SK-N-SH (cell line): ENCODE measurements around the gene CIITA. TPM values are rescaled to one million over a fixed set of nuclear protein-coding genes. Genes with fewer than 3 reads are reported as not detected.

Experiments
- CTCF ChIA-PET: fragments of 300-600, 350-600 bp; formaldehyde crosslinking; extraction: SDS; loops from one replicate; lab custom pipeline; 2021; lab: Yijun Ruan, JAX
- POLR2A ChIA-PET: fragments of 350-600 bp; sonication (Branson Sonifier 250); formaldehyde crosslinking; extraction: SDS; loops from one replicate; lab custom pipeline; 2020; ENCODE audit warnings: antibody characterized with exemption, inconsistent platforms; lab: Yijun Ruan, JAX
- DNase-seq: peaks from one replicate; pipeline ENCODE4 v3.0.0; 2012
- H2AFZ ChIP-seq: fragments of 200-600 bp; sonication (generic); 2 replicates; pipeline ENCODE4 v1.8.1; 2016; ENCODE audit warnings: antibody characterized with exemption, mild to moderate bottlenecking, low read depth
- H3F3A ChIP-seq: fragments of 200-600 bp; sonication (generic); replicated peaks from 2 replicates; pipeline ENCODE3; 2016; ENCODE audit warnings: antibody characterized with exemption, mild to moderate bottlenecking; ENCODE audit not compliant: insufficient read depth
- H3K27ac ChIP-seq, 2 experiments: fragments of 200-500 bp in 1 of 2; fragments of 200-600 bp in 1 of 2; sonication (Bioruptor generic) in 1 of 2; sonication (generic), shearing (Covaris generic) in 1 of 2; 2 replicates each; pipeline versions ENCODE4 v1.5.1 to v1.6.1; 2014 to 2016; ENCODE audit warnings: low read depth in 2 of 2, inconsistent platforms in 1 of 2, low read length in 1 of 2, mild to moderate bottlenecking in 1 of 2, mixed read lengths in 1 of 2
- H3K27me3 ChIP-seq: fragments of 200-600 bp; sonication (generic), shearing (Covaris generic); 2 replicates; pipeline ENCODE4 v1.6.1; 2016; ENCODE audit warnings: mixed run types; ENCODE audit not compliant: insufficient read depth
- H3K36me3 ChIP-seq, 2 experiments: fragments of 200-500 bp in 1 of 2; fragments of 200-600 bp in 1 of 2; sonication (Bioruptor generic) in 1 of 2; sonication (generic) in 1 of 2; replicated peaks in 1 of 2; 2 replicates each; pipeline versions ENCODE3 to v1.5.1; 2014 to 2016; ENCODE audit warnings: low read length in 1 of 2, mild to moderate bottlenecking in 1 of 2; ENCODE audit not compliant: insufficient read depth in 2 of 2, control insufficient read depth in 1 of 2
- H3K4me1 ChIP-seq, 2 experiments: fragments of 200-500 bp in 1 of 2; fragments of 200-600 bp in 1 of 2; sonication (Bioruptor generic) in 1 of 2; sonication (generic), shearing (Covaris generic) in 1 of 2; 2 replicates each; pipeline versions ENCODE4 v1.5.1 to v1.6.1; 2014 to 2016; ENCODE audit warnings: low read depth in 1 of 2, low read length in 1 of 2, mixed run types in 1 of 2; ENCODE audit not compliant: insufficient read depth in 2 of 2, control insufficient read depth in 1 of 2
- H3K4me2 ChIP-seq: fragments of 200-600 bp; sonication (generic), shearing (Covaris generic); 2 replicates; pipeline ENCODE4 v1.6.1; 2017; ENCODE audit warnings: mixed run types
- H3K4me3 ChIP-seq, 2 experiments: fragments of 200-500 bp in 1 of 2; fragments of 200-600 bp in 1 of 2; sonication (Bioruptor generic) in 1 of 2; sonication (generic), shearing (Covaris generic) in 1 of 2; 2 replicates each; pipeline versions ENCODE4 v1.5.1 to v1.8.1; 2014 to 2016; ENCODE audit warnings: low read depth in 2 of 2, inconsistent platforms in 1 of 2, low read length in 1 of 2, mild to moderate bottlenecking in 1 of 2, mixed read lengths in 1 of 2, moderate library complexity in 1 of 2
- H3K79me2 ChIP-seq: fragments of 200-600 bp; sonication (generic); 2 replicates; pipeline ENCODE4 v1.8.1; 2017; ENCODE audit warnings: mild to moderate bottlenecking; ENCODE audit not compliant: insufficient read depth
- H3K9ac ChIP-seq: fragments of 200-600 bp; sonication (generic); 2 replicates; pipeline ENCODE4 v1.6.1; 2017; ENCODE audit warnings: mixed run types
- H3K9me2 ChIP-seq: fragments of 200-600 bp; sonication (generic); 2 replicates; pipeline ENCODE4 v1.6.1; 2017; ENCODE audit warnings: mixed run types
- H3K9me3 ChIP-seq: fragments of 200-600 bp; sonication (generic); 2 replicates; pipeline ENCODE4 v1.6.1; 2017; ENCODE audit warnings: mixed run types, mild to moderate bottlenecking, moderate library complexity
- H4K20me1 ChIP-seq: fragments of 200-600 bp; sonication (generic); 2 replicates; pipeline ENCODE4 v1.6.1; 2017; ENCODE audit warnings: mild to moderate bottlenecking, mixed run types; ENCODE audit not compliant: insufficient read depth
- EP300 ChIP-seq, 2 experiments: IDR thresholded peaks; 2 replicates each; pipeline versions ENCODE4 v1.4.0 to v1.6.1; 2012; ENCODE audit warnings: borderline replicate concordance in 1 of 2, low read depth in 1 of 2, low read length in 1 of 2
- EZH2phosphoT487 ChIP-seq: fragments of 200-600 bp; sonication (generic); IDR thresholded peaks from 2 replicates; pipeline ENCODE4 v1.6.1; 2017; ENCODE audit warnings: low read depth, mixed run types, mild to moderate bottlenecking, antibody characterized with exemption, moderate library complexity, borderline replicate concordance
- FOXJ3 ChIP-seq: sonication (generic); formaldehyde crosslinking; IDR thresholded peaks from 2 replicates; pipeline ENCODE4 v1.5.1; 2020; ENCODE audit warnings: mild to moderate bottlenecking, missing genetic modification reagents
- GABPA ChIP-seq: IDR thresholded peaks from 2 replicates; pipeline ENCODE4 v1.4.0; 2012; ENCODE audit warnings: low read depth, mild to moderate bottlenecking
- GATA2 ChIP-seq: sonication (generic); formaldehyde crosslinking; IDR thresholded peaks from 2 replicates; pipeline ENCODE4 v1.5.0; 2020; ENCODE audit warnings: mild to moderate bottlenecking, missing genetic modification reagents
- IRF3 ChIP-seq: fragments of 150-350 bp; IDR thresholded peaks from 2 replicates; pipeline ENCODE4 v1.6.1; 2016; ENCODE audit warnings: mild to moderate bottlenecking, low read depth, low read length
- JUND ChIP-seq: IDR thresholded peaks from 2 replicates; pipeline ENCODE4 v1.4.0; 2012
- NFIC ChIP-seq: IDR thresholded peaks from 2 replicates; pipeline ENCODE4 v1.4.0; 2012; ENCODE audit warnings: borderline replicate concordance
- POLR2AphosphoS5 ChIP-seq: IDR thresholded peaks from 2 replicates; pipeline ENCODE4 v1.6.1; 2012; ENCODE audit warnings: low read depth, low read length
- RXRA ChIP-seq: IDR thresholded peaks from 2 replicates; pipeline ENCODE4 v1.4.0; 2012; ENCODE audit warnings: low read depth, mild to moderate bottlenecking, borderline replicate concordance
- YY1 ChIP-seq: IDR thresholded peaks from 2 replicates; pipeline ENCODE4 v1.4.0; 2012; ENCODE audit warnings: low read depth, mild to moderate bottlenecking
- WGBS: methylation state at CpG from one replicate; pipeline ENCODE4 v1.1.6; 2017; ENCODE audit warnings: low lambda C conversion rate; 5-methylcytosine and 5-hydroxymethylcytosine counted together
- polyA plus RNA-seq, 3 experiments: library from polyadenylated mRNA; depleted of rRNA; stranded (reverse); fragments of >200 nt; gene quantifications; 2 replicates each; pipeline ENCODE4 v1.2.3, GENCODE V29; 2012
- TF ChIP-seq, protein P1 (sequence below): fragments of 150-350 bp; IDR thresholded peaks from 2 replicates; pipeline ENCODE4 v1.6.1; 2017; ENCODE audit warnings: antibody characterized with exemption, low read length, low read depth, borderline replicate concordance
- TF ChIP-seq, protein P2 (sequence below): IDR thresholded peaks from 2 replicates; pipeline ENCODE4 v1.4.0; 2012; ENCODE audit warnings: low read depth, borderline replicate concordance

Gene CIITA
- polyA plus RNA-seq, 1 of the 3 experiments (the other 2 are of a cell fraction): 0.23 TPM

- Histone ChIP-seq H3K79me2 (no peaks in the 10 kb centered on the region), H3K9ac (no peak overlapping the region), H3K27ac (no peak overlapping the region), H3F3A (no peaks in the 10 kb centered on the region), H3K27me3 (peaks cover 22% of the 10 kb centered on the region), H3K36me3 (no peaks in the 10 kb centered on the region), H3K9me2 (no peaks in the 10 kb centered on the region), H3K4me2 (peak overlapping the region; percentile 90), H2AFZ (no peak overlapping the region), H4K20me1 (no peaks in the 10 kb centered on the region), H3K4me3 (0 out of 4 replicates have a peak overlapping the region, but pooled peaks of 1 of the 2 experiments have one; percentile 64), H3K9me3 (no peaks in the 10 kb centered on the region), H3K4me1 (peaks cover 0 to 6% of the 10 kb centered on the region in 2 experiments; a peak in 2 of 4 replicates)
- POLR2A ChIA-PET: no interaction called here
- TF ChIP-seq NFIC (no peak), EZH2phosphoT487 (no peak), GATA2 (CRISPR knock-in tag) (no peak), POLR2AphosphoS5 (no peak), IRF3 (no peak), JUND (no peak), FOXJ3 (CRISPR knock-in tag) (no peak), YY1 (no peak), GABPA (no peak), EP300 (IDR thresholded peaks at IDR 0.05; ENCODE audit: borderline replicate concordance in 1 of 2, low read depth in 1 of 2, low read length in 1 of 2) (no peak), RXRA (no peak)
- TF ChIP-seq, protein P1, sequence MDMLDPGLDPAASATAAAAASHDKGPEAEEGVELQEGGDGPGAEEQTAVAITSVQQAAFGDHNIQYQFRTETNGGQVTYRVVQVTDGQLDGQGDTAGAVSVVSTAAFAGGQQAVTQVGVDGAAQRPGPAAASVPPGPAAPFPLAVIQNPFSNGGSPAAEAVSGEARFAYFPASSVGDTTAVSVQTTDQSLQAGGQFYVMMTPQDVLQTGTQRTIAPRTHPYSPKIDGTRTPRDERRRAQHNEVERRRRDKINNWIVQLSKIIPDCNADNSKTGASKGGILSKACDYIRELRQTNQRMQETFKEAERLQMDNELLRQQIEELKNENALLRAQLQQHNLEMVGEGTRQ: no peak
- TF ChIP-seq, protein P2, sequence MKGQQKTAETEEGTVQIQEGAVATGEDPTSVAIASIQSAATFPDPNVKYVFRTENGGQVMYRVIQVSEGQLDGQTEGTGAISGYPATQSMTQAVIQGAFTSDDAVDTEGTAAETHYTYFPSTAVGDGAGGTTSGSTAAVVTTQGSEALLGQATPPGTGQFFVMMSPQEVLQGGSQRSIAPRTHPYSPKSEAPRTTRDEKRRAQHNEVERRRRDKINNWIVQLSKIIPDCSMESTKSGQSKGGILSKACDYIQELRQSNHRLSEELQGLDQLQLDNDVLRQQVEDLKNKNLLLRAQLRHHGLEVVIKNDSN: no peak
- WGBS: 54% methylated on average over 19 of the region's 21 CpGs
- DNase-seq: no peak
- CTCF ChIA-PET: no interaction called here
Measured at GRCh38 chr16:10879681-10880589, 2.9 kb downstream of the CIITA start.
